Measurements from ENCODE around the gene HPS3. TPM values are rescaled to one million over a fixed set of nuclear protein-coding genes. Genes with fewer than 3 reads are reported as not detected.

HPS3 gene
- total and polyA plus RNA-seq, 2 of the 4 experiments (the other 2 are of a cell fraction) = 15.2 to 24.2 TPM

- ChIA-PET POLR2A (ENCODE audit: unreplicated experiment) (no interaction called here), CTCF (interaction anchor here (0.6 kb wide), 1 partner anchor 391 kb away, joined by 4 read pairs; no protein-coding TSS in a partner anchor)
- Histone ChIP-seq H3K4me1 (ENCODE audit: control insufficient read depth, insufficient read depth, low read length) (no peaks in the 10 kb centered on the region), H3K14ac (replicated peaks; ENCODE audit: low read depth, low read length) (no peak overlapping the region), H3K27ac (ENCODE audit: insufficient read depth, low read length) (no peak overlapping the region), H4K8ac (ENCODE audit: low read depth in 2 of 2, low read length in 2 of 2) (no peak overlapping the region), H3K4me2 (ENCODE audit: low read depth, low read length) (no peak overlapping the region), H2BK20ac (ENCODE audit: low read depth, low read length) (no peak overlapping the region), H3K9me1 (ENCODE audit: insufficient read depth, low read length) (no peaks in the 10 kb centered on the region), H3K36me3 (ENCODE audit: control insufficient read depth, insufficient read depth, low read length) (no peaks in the 10 kb centered on the region), H3K18ac (ENCODE audit: low read depth, low read length) (no peak overlapping the region), H2AK9ac (replicated peaks; ENCODE audit: low read depth, low read length, poor library complexity) (no peak overlapping the region), H2AFZ (replicated peaks; ENCODE audit: low read length, poor library complexity) (no peak overlapping the region), H3K9ac (ENCODE audit: low read depth, low read length) (no peak overlapping the region), H3K4ac (ENCODE audit: low read depth, low read length) (no peak overlapping the region), H3K4me3 (ENCODE audit: insufficient read depth, low read depth, low read length) (no peak overlapping the region), H3K9me3 (ENCODE audit: control insufficient read depth, insufficient read depth, low read length) (no peaks in the 10 kb centered on the region), H3K23ac (ENCODE audit: low read depth, low read length) (no peak overlapping the region), H2BK5ac (ENCODE audit: low read depth, low read length, poor library complexity, severe bottlenecking) (no peak overlapping the region), H2BK15ac (ENCODE audit: low read depth, low read length) (no peak overlapping the region), H3K79me1 (ENCODE audit: low read depth in 1 of 2, low read length in 2 of 2) (no peaks in the 10 kb centered on the region), H2AK5ac (ENCODE audit: low read depth, low read length) (no peak overlapping the region), H4K5ac (ENCODE audit: low read depth, low read length) (no peak overlapping the region), H2BK120ac (ENCODE audit: low read depth, low read length) (no peak overlapping the region), H4K91ac (ENCODE audit: insufficient read depth, low read depth, low read length) (no peak overlapping the region), H3K56ac (ENCODE audit: extremely low read depth, insufficient read depth, low read length) (no peak overlapping the region), H3K27me3 (ENCODE audit: control insufficient read depth, insufficient read depth, low read length) (no peaks in the 10 kb centered on the region), H4K20me1 (ENCODE audit: insufficient read depth, low read length) (no peaks in the 10 kb centered on the region)
- no peak for DNase-seq
- no peak for ATAC-seq (ENCODE audit: low read depth)
- intact Hi-C loops (cut with micrococcal nuclease) (no loop called here), in situ Hi-C loops (cut with MboI; ENCODE audit: low sequenced_read_pairs) (no loop called here), dilution Hi-C loops (cut with HindIII; ENCODE audit: low sequenced_read_pairs, unreplicated experiment) (no loop called here)
- BruUV-seq (replicated peaks) = no TSS peak
- TF ChIP-seq MXI1 (IDR thresholded peaks at IDR 0.05; ENCODE audit: borderline replicate concordance, low read depth, low read length) = no peak
- 100% methylated on average over 1 of the region's 4 CpGs; no CpG with 5 or more reads in 1 of the 2 experiments for WGBS, 2 experiments (ENCODE audit: extremely low coverage in 2 of 2, insufficient read length in 1 of 2)
These were observed 37.5 kb upstream of the HPS3 start for GRCh38 chr3:149091983-149092382.

Data from IMR-90 (cell line).